Thymus (tissue), 11 donors: Measurements from ENCODE around the gene RBM17. TPM values are rescaled to one million over a fixed set of nuclear protein-coding genes. Genes with fewer than 3 reads are reported as not detected.

Experiments used
- DNase-seq, 9 donors: peaks; one replicate each; pipeline ENCODE4 v3.0.0-alpha.2; 2013; ENCODE audit warnings: low spot score in 9 of 9, low read depth in 6 of 9, missing footprints in 1 of 9
- H3K27ac ChIP-seq, 2 donors: one replicate each; pipeline ENCODE4 v1.5.1; 2013; ENCODE audit warnings: control low read depth in 1 of 2, low read depth in 1 of 2, low read length in 1 of 2, mild to moderate bottlenecking in 1 of 2, moderate library complexity in 1 of 2
- H3K27me3 ChIP-seq, 2 donors: one replicate each; pipeline ENCODE4 v1.5.1; 2013; ENCODE audit warnings: low read length in 1 of 2; ENCODE audit not compliant: control insufficient read depth in 2 of 2, insufficient read depth in 1 of 2
- H3K36me3 ChIP-seq, 2 donors: one replicate each; pipeline ENCODE4 v1.5.1; 2013; ENCODE audit warnings: low read length in 1 of 2, mild to moderate bottlenecking in 1 of 2, moderate library complexity in 1 of 2; ENCODE audit not compliant: control insufficient read depth in 2 of 2, insufficient read depth in 2 of 2
- H3K4me1 ChIP-seq, 2 donors: one replicate each; pipeline ENCODE4 v1.5.1; 2013; ENCODE audit warnings: low read length in 2 of 2; ENCODE audit not compliant: control insufficient read depth in 2 of 2, insufficient read depth in 2 of 2
- H3K4me3 ChIP-seq, 2 donors: one replicate each; pipeline ENCODE4 v1.5.1; 2013; ENCODE audit warnings: low read length in 2 of 2, control low read depth in 1 of 2, mild to moderate bottlenecking in 1 of 2
- H3K9me3 ChIP-seq, 2 donors: one replicate each; pipeline ENCODE4 v1.5.1; 2013; ENCODE audit warnings: low read length in 1 of 2, mild to moderate bottlenecking in 1 of 2; ENCODE audit not compliant: control insufficient read depth in 2 of 2, insufficient read depth in 1 of 2
- WGBS: extraction: QIAGEN DNeasy Blood & Tissue Kit; methylation state at CpG from one replicate; pipeline ENCODE4 v1.1.7; 2013; 5-methylcytosine and 5-hydroxymethylcytosine counted together
- polyA plus RNA-seq: library from polyadenylated mRNA; stranded (reverse); fragments of 200-250 nt; gene quantifications from one replicate; pipeline ENCODE4 v1.2.3, GENCODE V29; 2013
- total RNA-seq: library from RNA; stranded (reverse); fragments of 120-200 nt; gene quantifications from one replicate; pipeline ENCODE4 v1.2.4, GENCODE V29; 2013
- donor health status: healthy.

The RBM17 gene
- total and polyA plus RNA-seq, 2 donors: 59.1 to 122 TPM

DNA sequence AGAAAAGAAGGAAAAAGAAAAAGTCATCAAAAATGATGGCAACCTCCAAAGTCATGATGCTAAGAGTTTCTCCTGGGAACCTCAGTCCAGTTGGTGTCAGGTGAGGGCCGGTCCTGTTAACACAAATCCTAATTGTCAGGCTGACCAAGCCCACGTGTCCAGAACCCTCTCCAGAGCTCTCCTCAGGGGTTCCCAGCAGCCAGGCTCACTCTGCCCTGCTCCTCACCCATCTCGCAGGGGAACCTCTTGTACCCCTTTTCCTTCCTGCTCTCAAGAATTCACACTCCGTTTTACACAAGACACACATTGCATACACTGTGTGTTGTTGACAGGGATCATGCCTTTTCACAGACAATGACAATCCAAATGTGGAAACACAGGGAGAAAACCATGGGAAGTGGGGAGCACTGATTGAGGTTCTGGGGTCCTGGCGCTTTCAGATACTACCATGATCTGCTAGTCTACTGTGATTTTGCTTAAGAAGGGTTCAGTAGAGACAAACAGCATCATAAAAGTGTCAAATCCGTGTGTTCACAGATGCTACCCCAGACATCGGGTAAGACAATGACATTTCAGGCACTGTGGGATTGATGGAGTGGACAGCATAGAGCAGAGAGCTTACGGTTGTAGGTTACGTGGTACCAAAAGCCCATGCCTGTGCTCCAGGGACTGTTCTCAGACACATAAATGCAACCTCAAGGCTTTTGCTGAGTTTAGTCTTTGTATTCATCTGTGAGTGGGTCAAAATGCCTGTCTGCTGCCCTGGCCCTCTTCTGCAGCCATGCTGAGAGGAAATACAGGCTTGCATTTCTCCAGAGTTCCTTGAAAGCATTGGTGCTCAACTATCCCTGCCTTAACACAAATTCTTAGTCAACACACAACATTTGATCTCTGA, 42.7 kb upstream of the RBM17 start:
- Histone ChIP-seq H3K4me1 (peaks cover 26 to 49% of the 10 kb centered on the region in 2 donors), H3K9me3 (no peaks in the 10 kb centered on the region), H3K27ac (no peak overlapping the region), H3K4me3 (no peak overlapping the region), H3K27me3 (peaks cover 0 to 13% of the 10 kb centered on the region in 2 donors), H3K36me3 (no peaks in the 10 kb centered on the region)
- WGBS: 61% methylated on average over 9 of the region's 9 CpGs
- DNase-seq: no peak

- H3K9me3 ChIP-seq: no peaks in the 10 kb centered on the region
These were observed 41.8 kb upstream of the RBM17 start for GRCh38 chr10:6046773-6047611.

DNA sequence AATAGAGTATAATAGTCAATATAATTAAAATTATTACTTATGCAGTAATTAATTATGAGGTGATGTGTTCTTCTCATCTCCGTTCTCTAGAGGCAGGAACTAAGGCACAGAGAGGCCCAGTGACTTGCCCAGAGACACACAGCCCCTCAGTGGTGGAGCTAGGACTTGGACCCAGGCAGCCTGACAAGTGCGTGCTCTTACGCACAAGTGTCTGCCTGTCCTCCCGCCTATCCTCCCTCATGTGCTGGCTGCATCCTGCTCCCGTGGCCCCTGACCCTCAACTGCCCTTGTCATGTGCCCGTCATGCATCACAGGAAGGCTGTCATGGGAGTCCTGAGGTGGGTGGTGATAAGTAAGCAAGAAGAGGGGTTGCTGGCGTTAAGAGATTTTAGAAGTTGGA, 41.0 kb upstream of the RBM17 start:
- H3K36me3 ChIP-seq: no peaks in the 10 kb centered on the region
- peaks cover 37 to 65% of the 10 kb centered on the region in 2 donors for H3K4me1 ChIP-seq
- no peak overlapping the region for H3K27ac ChIP-seq
- DNase-seq: no peak
- WGBS: 95% methylated on average over 7 of the region's 7 CpGs
- H3K9me3 ChIP-seq: no peaks in the 10 kb centered on the region
- H3K4me3 ChIP-seq: no peak overlapping the region
- peaks cover 0 to 16% of the 10 kb centered on the region in 2 donors for H3K27me3 ChIP-seq

More at GRCh38 chr10:6046773-6047611, 41.8 kb upstream of the RBM17 start:
- no peak overlapping the region for H3K27ac ChIP-seq
- H3K27me3 ChIP-seq: peaks cover 0 to 13% of the 10 kb centered on the region in 2 donors
- H3K4me1 ChIP-seq: peaks cover 29 to 57% of the 10 kb centered on the region in 2 donors
- no peaks in the 10 kb centered on the region for H3K36me3 ChIP-seq
- DNase-seq: no peak
- WGBS: 89% methylated on average over 14 of the region's 14 CpGs
- H3K4me3 ChIP-seq: no peak overlapping the region

DNA sequence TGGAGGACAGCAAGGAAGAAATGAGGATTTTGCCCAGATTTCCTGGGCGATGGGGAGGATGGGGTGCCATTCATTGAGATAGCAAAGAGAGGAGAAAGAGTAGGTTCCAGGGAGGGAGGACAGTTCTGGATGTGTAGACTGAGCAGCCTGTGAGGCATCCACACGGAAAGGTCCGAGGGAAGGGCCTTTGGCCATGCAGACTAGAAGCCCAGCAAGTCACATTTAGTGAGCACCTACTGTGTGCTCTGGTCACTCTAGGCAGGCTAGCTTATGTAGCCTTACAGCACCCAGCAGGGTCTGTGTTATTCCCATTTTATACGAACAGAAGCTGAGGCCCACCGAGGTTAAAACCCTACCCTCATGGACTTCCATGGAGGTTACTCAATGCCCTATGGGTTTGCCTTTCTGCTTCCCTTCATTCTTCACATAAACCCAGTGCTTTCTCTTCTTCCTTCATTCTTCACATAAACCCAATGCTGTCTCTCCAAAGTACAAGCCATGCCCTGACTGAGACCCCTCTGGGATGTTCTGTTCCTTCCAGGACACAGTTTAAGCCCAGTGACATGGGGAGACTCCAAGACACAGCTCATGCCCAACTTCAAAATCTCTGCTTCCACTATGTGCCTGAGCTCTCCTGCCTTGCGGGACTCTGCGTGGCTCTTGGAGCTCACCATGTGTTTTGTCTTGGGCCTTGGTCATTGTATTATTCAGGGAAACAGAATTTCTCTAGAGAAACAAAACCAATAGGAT, 40.4 kb upstream of the RBM17 start:
- Histone ChIP-seq H3K36me3 (no peaks in the 10 kb centered on the region), H3K27ac (no peak overlapping the region), H3K4me3 (no peak overlapping the region), H3K4me1 (peaks cover 43 to 72% of the 10 kb centered on the region in 2 donors), H3K27me3 (peaks cover 0 to 17% of the 10 kb centered on the region in 2 donors), H3K9me3 (no peaks in the 10 kb centered on the region)
- 97% methylated on average over 7 of the region's 7 CpGs for WGBS
- no peak for DNase-seq

DNA sequence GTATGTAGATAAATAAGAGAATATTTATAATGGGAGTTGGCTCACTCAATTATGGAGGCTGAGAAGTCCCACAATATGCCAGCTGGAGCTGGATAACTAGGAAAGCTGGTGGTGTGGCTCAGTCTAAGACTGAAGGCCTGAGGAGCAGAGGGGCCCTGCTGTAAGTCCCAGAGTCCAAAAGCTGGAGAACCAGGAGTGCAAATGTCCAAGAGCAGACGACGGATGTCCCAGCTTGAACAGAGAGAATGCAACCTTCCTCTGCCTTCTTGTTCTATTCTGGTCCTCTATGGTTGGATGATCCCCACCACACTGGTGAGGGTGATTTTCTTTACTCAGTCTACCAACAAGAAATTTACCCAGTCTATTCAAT, 39.8 kb upstream of the RBM17 start:
- Histone ChIP-seq H3K4me1 (peaks cover 43 to 74% of the 10 kb centered on the region in 2 donors), H3K27me3 (peaks cover 0 to 19% of the 10 kb centered on the region in 2 donors), H3K4me3 (no peak overlapping the region), H3K9me3 (no peaks in the 10 kb centered on the region), H3K36me3 (no peaks in the 10 kb centered on the region), H3K27ac (no peak overlapping the region)
- DNase-seq: no peak
- 99% methylated on average over 2 of the region's 2 CpGs for WGBS

DNA sequence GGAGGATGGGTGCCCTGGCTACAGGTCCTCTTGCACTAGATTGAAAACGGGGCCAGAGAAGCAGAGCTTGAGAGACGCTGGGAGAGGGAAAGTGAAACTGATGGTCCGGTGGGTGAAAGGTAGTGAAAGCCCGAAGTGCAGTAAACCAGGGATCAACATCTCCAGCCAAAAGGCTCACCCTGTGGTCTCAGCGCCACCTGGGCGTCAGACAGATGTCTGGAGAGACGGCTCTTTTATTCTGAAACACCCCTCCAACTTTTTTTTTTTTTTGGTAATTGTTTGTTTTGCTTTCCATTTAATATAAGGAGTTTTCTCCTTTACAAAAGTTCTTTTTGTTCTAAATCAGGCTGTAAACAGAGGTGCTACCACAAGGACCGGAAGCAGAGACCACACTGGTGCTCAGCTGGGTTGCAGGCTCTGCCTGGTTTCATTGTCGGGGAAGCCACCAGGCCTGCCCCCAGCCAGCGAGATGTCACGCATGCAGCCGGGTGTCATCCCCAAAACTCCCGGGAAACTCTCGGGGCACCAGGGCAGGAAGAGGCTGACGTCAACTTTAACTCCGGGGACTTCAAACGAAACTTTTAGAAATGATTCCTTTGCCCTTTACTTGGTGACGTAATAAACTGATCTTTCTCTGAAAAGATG, 37.9 kb upstream of the RBM17 start:
- under 1% methylated on average over 18 of the region's 18 CpGs for WGBS
- H3K4me3 ChIP-seq: peak overlapping the region; percentile 21 to 42
- peaks cover 31 to 58% of the 10 kb centered on the region in 2 donors for H3K4me1 ChIP-seq

DNA sequence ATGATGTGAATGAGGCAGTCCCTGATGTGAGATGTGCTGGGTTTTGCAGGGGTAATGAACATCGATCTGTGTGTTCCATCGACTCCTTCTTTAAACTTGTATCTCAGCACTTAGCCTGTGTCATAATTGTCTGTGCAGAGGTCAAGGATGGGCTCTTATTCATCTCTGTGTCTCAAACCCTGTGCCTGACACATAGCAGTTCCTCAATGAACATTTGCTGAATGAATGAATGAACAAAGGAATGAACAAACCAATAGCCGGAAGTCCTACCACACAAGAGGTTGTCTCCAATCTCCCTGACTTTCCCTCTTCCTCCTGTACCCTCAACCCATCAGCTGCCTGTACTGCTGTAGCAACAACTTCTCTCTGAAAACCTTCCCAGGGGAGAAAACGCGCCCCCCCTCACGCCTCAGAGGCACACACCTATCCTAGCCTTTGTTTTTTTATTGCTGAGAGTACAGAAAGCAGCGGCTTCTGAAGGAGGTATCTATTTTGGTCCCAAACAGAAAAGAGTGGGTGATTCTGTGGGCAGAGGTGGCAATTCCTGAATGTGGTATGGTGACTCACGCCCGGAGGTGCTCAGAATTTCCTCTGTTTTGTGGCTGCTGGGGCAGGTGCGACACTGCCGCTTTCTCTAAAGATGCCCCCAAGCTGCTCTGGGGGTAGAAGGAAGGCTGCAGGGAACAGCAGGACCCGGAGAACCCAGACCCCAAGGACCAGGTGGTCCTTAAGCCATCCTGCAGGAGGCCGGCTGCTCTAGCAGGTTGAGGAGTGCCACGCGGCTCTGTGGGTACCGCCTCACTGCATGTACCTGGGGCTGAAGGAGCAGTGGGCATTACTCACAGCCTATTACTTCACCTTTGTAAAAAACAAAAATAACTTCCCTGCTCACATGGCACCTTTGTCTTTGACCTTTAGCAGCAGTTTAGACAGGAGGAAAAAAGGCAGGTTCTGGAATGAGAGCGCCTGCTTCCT, 36.3 kb upstream of the RBM17 start:
- H3K36me3 ChIP-seq: no peaks in the 10 kb centered on the region
- peak overlapping the region; percentile 20 to 46 for H3K27ac ChIP-seq
- H3K9me3 ChIP-seq: no peaks in the 10 kb centered on the region
- H3K27me3 ChIP-seq: peaks cover 0 to 7% of the 10 kb centered on the region in 2 donors
- H3K4me1 ChIP-seq: peaks cover 26 to 52% of the 10 kb centered on the region in 2 donors
- WGBS: 22% methylated on average over 17 of the region's 17 CpGs
- peak in 3 of 9 donors; percentile 48 to 78 (median 48) for DNase-seq
- H3K4me3 ChIP-seq: no peak overlapping the region

More for the DNA sequence above, 37.9 kb upstream of the RBM17 start:
- peak overlapping the region; percentile 83 to 93 for H3K27ac ChIP-seq
- no peaks in the 10 kb centered on the region for H3K36me3 ChIP-seq
- DNase-seq: peak in 7 of 9 donors; percentile 65 to 93 (median 81)
- H3K9me3 ChIP-seq: no peaks in the 10 kb centered on the region
- H3K27me3 ChIP-seq: peaks cover 0 to 16% of the 10 kb centered on the region in 2 donors
